ENCODE data around the gene PRRC2B.

The PRRC2B gene

GRCh38 chr9:131410044-131410491, 16.2 kb downstream of the PRRC2B start:
- DNase-seq = no peak

- no peak for DNase-seq
These were observed 18.1 kb downstream of the PRRC2B start for GRCh38 chr9:131411719-131412681.

GRCh38 chr9:131416509-131416908, 22.6 kb downstream of the PRRC2B start:
- DNase-seq = no peak

DNA sequence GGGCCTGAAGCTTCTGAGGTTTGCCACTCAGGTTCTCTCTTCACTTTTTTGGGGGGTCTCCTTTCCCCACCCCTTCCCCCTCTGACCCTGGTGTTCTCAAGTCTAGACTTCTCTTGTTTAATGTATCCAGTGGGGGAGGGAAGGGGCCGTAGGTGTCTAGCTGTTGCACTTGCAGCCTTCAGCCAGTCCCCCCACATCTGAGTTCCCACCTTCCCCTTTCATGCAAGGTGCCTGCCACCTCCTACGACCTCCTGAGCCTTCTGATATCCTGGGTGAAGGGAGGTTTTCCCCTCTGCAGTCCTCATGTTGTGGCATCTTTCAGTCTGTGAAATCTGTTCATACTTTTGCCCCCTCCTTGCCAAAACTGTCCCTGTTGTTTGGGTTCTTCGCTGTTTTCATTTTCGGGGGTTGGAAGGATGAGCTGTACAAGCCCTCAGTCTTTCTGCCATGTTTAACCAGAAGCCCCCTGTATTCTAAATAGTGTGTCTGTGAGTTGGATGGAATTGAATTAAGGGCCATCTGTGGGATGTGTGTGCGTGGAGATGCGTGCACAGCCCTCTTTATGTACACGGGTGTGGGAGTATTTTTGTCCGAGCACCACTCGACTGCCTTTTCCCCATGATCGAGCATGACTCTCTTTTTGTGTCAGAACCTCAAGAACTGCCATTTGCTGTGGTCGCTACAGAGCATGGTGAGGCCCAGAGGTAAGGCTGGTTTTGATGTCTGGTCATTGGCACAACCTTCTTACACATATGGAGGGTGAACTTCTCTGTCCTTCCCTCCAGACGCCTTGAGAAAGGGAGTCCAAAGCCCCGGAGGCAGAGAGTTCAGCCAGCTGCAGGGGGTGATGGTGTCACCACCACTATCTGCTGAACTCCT, 23.6 kb downstream of the PRRC2B start:
- no peak for DNase-seq

DNA sequence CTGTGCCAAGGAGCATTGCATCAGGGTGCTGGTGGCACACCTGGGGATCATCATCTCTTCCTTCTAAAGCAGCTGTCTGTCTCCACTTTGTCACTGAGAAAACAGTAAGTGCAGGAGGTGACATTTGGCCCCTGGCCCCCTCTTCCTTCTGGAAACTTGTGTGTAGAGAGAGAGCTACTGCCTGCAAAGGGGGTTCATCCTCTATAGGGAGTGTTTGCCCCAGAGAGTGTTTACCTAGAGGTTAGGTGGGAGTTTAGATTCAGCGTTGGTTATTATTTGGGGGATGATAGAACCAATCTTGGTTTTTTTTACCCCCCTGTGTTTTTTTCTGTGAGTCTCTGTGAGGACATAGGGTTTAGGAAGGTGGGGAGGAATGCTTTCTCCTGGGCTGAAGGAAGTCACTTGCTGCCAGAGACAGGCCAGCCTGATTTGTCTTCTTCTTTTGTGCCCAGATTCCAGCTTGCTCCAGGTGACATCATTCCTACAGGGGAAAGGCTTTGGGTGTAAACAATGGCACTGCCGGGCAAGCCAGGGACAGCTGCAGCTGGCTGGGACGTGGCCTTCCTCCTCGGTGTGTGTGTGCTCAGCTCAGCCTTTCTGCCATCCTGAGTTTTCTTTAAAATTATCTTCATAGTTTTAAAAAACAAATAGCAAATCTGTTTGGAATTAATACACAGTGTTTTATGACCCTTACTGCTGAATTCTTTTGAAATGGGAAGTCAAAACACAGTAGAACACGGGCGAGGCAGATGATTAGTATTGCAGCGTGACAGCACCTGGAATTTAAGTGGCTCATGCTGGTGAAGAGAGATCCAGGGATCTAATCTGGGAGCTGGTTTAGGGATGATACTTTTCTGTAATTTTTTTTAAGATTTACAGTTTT, 24.5 kb downstream of the PRRC2B start:
- peak; percentile 43 for DNase-seq

- no peak for DNase-seq
These were observed 25.2 kb downstream of the PRRC2B start for GRCh38 chr9:131419026-131419614.

GRCh38 chr9:131419716-131420115, 25.8 kb downstream of the PRRC2B start:
- no peak for DNase-seq

GRCh38 chr9:131420980-131421624, 27.2 kb downstream of the PRRC2B start:
- no peak for DNase-seq

DNA sequence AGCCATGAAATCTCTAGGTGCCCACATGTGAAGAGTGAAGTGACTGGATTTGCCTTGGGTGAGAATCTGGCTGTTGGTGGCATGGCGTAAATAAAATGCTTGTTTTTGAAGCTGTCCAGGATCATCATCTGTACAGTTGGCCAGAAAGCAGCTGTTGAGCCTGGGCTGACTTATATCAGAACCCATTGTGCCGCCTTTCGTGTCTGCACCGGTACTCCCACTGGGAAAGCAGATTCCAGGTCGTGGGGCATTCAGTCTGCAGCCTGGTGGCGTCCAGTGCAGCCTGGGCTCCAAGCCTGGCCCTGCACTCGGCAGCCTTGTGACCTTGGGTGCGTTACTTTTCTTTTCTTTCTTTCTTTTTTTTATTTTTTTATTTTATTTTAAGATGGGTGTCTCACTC, 27.8 kb downstream of the PRRC2B start:
- no peak for DNase-seq

DNA sequence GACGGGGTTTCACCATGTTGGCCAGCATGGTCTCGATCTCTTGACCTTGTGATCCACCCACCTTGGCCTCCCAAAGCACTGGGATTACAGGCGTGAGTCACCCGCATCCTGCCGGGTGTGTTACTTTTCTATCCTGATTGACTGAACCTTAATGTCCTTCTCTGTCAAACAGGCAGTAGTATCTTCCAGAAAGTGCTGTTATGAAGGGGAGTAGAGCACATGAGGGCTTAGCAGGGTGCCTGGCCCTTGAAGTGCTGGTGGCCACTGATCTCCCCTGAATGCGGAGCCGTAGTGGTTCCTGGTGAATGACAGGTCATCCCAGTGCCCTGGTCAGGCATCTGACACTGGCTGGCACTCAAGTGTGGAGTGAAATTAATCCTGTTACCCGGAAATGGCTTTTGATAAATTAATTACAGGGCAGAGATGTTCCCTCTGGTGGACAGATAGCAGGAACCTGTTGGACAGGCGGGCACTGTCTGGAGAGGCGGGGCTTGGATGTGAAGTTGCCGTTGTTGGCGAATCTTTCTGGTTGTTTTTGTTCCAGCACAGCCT, 28.4 kb downstream of the PRRC2B start:
- DNase-seq = no peak

- peak; percentile 93 for DNase-seq
These were observed 29.3 kb downstream of the PRRC2B start for GRCh38 chr9:131423171-131423581.

GRCh38 chr9:131426545-131426944, 32.7 kb downstream of the PRRC2B start:
- no peak for DNase-seq

DNA sequence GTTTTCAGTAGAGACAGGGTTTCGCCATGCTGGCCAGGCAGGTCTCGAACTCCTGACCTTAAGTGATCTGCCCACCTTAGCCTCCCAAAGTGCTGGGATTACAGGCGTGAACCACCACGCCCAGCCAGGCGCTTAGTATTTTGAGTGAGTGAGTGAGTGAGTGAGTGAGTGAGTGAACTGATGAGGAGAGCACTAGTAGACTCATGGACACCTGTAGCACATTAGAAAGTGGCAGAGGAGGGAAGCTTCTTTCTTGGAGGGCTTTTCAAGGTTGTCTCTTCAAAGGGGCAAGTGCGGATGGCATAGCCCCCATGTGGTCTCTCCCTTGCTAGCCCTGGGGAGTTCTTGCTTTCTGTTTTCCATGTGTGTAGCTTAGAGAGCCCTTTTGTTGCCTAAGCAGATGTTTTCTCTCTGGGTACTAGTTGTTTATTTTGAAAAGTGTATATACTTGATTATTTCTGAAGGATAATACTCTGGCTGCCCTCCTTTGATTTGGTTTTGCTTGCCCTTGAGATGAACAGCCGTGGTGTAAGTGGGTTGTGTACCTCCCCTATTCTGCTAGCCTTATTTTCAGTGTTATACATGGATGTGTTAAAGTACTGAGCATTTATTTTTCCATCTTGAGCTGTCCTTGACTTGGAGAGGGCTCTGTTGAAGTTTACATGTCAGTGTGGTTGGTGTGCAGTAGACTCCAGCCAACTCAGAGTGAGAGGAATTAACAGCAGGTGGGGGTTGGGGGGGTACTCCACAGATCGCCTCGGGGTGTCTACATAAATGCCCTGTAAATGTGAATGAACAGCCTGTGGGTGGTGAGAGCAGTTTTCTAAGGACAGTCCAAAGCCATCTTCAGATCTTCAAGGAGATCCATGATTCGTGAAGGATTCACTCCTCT, 35.5 kb downstream of the PRRC2B start:
- DNase-seq = peak; percentile 65

DNA sequence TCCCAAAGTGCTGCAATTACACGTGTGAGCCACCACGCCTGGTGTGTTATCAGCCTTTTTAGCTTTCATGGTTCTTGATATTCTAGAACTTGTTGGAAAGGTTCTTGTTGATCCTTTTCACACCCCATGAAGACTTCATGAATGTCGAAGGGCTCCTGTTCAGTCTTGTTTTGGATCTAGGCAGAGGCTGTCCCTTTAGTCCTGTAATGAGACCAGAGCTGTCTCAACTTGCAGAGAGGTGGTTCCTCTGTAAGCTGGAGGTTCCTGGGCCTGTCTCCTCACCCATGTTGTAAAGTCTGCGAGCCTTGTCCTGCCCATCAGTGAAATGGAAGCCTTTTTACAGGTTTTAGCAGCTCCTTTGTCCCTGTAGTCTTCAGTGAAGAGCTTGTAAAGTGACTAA, 38.2 kb downstream of the PRRC2B start:
- DNase-seq = no peak

GRCh38 chr9:131432597-131433301, 38.9 kb downstream of the PRRC2B start:
- no peak for DNase-seq

- DNase-seq = no peak
These were observed 39.5 kb downstream of the PRRC2B start for GRCh38 chr9:131433302-131433854.

DNA sequence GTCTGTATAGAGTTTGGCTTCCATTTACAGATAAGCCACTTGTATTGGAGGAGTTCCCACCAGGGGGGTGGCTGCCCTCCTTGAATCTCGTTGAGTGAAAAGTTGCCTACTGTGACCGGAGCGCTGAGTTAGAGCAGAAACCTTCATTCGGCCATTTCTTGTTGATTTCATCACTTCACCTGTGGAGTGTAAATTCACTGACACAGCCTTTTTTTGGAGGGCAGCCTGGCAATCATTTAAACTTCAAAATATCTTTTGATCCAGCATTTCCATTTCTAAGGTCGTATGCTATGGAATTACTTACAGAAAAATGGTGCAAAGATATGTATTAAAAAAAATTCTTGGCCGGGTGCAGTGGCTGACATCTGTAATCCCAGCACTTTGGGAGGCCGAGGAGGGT, 40.8 kb downstream of the PRRC2B start:
- no peak for DNase-seq

- no peak for DNase-seq
These were observed 42.5 kb downstream of the PRRC2B start for GRCh38 chr9:131436376-131436775.

GRCh38 chr9:131436865-131437271, 43.0 kb downstream of the PRRC2B start:
- no peak for DNase-seq

Measured in DMS79 (cell line).